Fibroblast of pulmonary artery (primary cell): ENCODE results near the gene HRH1.

ENCODE experiments used
- DNase-seq: peaks from one replicate; pipeline ENCODE4 v3.0.0-alpha.2; 2010; ENCODE audit warnings: low read depth
- H3K4me3 ChIP-seq: replicated peaks from 2 replicates; pipeline ENCODE4 v1.5.1; 2011; ENCODE audit warnings: low read depth, mild to moderate bottlenecking, control low read depth, low read length, moderate library complexity
- CTCF ChIP-seq: IDR thresholded peaks from 2 replicates; pipeline ENCODE4 v1.5.1; 2011; ENCODE audit warnings: mild to moderate bottlenecking, control low read depth, low read length, inconsistent platforms; ENCODE audit errors: missing control alignments

Gene HRH1

GRCh38 chr3:11155341-11156025, 1.2 kb downstream of the HRH1 start:
- TF ChIP-seq CTCF: peak; percentile 95
- peak; percentile 85 for DNase-seq
- peak overlapping the region; percentile 84 for H3K4me3 ChIP-seq

- no peak for TF ChIP-seq CTCF
- H3K4me3 ChIP-seq: peak overlapping the region; percentile 84
These were observed 1.7 kb downstream of the HRH1 start for GRCh38 chr3:11156026-11156410.

GRCh38 chr3:11157421-11157820, 3.1 kb downstream of the HRH1 start:
- DNase-seq: no peak
- H3K4me3 ChIP-seq: no peak overlapping the region
- TF ChIP-seq CTCF: no peak

More at GRCh38 chr3:11156026-11156410, 1.7 kb downstream of the HRH1 start:
- no peak for DNase-seq

- DNase-seq: peak; percentile 91
- TF ChIP-seq CTCF: peak; percentile 37
- H3K4me3 ChIP-seq: no peak overlapping the region
These were observed 5.2 kb downstream of the HRH1 start for GRCh38 chr3:11159421-11159904.

- no peak for TF ChIP-seq CTCF
- DNase-seq: no peak
- no peak overlapping the region for H3K4me3 ChIP-seq
These were observed 7.4 kb downstream of the HRH1 start for GRCh38 chr3:11161666-11162065.

- DNase-seq: no peak
- no peak for TF ChIP-seq CTCF
- H3K4me3 ChIP-seq: no peak overlapping the region
These were observed 8.4 kb downstream of the HRH1 start for GRCh38 chr3:11162401-11163345.
